GM21447 (cell line): ENCODE data around the gene DEFB131A.
"Not testable (repeated sequence)": the region's sequence is repeated elsewhere in the genome, so short reads cannot be mapped to it uniquely, and the experiment has no call there.

Experiments
- ATAC-seq: cut with Tn5 transposase; IDR thresholded peaks from one replicate; pipeline ENCODE4 v1.9.1; 2021; ENCODE audit not compliant: unreplicated experiment

DEFB131A gene

DNA sequence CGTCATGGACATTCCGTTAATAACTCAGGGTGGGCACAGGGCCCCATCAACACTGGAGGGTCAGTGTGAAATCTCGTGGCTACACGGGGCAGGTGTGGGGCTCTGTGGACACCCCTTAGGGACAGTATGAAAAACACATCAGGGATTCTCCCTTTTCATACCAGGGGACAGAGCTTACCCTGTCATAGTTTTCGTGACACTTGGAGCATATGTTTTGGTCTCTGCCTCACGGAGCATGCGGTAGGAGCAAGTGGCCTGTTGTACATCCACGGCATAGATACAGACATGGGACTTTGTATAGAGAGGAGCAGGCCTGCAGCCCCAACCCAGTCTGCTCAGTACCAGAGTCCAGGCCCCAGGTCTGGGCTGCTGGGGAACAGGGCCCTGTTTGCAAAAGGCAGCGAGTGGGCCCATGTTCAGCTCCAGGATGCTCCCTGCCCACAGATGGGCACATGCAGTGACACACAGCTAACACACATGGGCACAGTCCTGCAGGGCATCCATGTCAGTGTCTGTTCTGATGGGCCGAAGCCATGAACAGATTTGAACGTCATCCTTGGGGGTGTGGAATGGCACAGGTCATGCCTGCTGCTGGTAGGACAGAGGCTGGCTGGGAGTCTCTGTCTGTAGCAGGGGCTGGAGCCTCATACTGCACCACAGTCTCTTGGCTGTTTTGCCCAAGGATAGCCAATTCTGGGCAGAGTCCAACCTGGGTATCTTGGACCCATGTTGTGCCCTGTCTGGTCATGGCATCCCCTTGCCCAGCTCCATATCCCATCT is 50.2 kb downstream of the DEFB131A start:
- not testable (repeated sequence) for ATAC-seq

- not testable (repeated sequence) for ATAC-seq
Measured at GRCh38 chr4:9495443-9495842, 51.2 kb downstream of the DEFB131A start.

DNA sequence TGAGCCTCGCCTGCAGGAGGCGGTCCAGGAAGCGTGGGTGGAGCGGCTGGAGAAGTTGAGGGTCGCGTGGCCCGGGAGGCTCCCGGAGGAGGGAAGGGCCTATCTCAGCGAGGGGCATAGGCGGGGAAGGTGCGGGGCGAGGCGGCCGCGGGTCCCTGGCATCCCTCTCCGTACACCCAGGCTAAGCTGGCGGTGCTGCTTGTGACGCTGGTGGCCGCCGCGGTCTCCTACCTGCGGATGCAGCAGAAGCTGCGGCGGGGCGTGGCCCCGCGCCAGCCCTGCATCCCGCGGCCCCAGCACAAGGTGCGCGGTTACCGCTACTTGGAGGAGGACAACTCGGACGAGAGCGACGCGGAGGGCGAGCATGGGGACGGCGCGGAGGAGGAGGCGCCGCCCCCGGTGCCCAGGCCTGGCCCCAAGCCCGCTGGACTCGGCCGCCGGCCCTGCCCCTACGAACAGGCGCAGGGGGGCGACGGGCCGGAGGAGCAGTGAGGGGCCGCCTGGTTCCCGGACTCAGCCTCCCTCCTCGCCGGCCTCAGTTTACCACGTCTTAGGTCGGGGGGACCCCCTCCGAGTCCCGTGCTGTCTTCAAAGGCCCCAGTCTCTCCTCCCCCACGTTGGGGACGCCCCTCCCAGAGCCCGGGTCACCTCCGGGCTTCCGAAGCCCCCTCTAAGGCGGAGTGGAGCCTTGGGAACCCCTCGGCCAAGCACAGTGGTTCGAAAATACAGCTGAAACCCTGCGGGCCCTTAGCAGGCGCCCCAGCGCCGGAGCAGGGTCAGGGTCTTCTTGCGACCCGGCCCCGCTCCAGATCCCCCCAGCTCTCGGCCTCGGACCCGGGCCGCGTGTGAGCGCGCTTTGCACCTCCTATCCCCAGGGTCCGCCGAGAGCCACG is 53.6 kb downstream of the DEFB131A start:
- not testable (repeated sequence) for ATAC-seq

DNA sequence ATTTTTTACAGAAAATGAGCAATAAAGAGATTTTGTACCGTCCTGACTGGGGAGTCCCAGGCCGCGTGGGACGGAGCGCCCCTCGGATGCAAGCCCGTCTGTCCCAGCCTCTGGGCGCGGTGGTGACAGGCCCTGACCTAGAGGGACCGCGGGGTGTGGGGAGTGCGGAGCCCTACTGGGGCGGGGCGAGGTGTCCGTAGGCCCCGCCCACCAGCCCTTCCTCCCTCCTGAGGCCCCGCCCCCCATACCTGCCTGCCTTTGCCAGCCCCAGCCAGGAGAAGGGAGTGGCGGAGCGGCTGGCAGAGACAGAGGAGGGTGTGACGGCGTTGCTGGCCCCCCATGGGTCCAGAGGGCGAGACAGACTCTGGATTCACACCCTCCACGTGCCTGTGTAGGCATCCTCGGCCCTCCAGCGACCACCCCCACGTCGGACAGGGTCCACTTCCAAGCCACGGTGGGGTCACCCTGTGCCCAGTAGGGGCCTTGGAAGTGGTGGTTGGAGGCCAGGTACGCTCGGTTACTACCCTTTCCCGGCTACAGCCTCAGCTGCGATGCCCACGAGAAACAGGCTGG is 54.3 kb downstream of the DEFB131A start:
- not testable (repeated sequence) for ATAC-seq

DNA sequence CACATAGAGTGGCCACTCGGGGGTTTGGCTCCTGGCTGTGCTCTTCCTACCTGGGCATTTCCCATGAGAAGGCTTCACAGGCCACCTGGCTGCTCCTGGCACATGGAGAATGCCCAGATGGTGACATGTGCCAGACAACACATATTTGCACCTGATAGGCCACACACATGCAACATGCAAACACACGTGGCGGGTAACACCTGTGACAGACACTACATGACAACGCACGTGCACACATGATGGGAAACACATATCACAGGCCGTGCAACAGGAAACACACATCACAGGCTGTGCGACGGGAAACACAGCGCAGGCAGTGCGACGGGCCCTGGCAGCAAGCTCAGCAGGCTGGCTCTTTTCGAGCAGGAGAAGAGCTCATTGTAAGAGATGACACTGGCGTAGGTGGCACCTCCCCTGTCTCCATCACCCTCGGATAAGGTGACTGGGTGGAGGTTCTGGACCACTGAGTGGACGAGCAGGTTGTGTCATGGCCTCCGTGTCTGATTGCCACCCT is 55.8 kb downstream of the DEFB131A start:
- ATAC-seq: not testable (repeated sequence)
